Measurements from ENCODE around the gene IFNL2. TPM values are rescaled to one million over a fixed set of nuclear protein-coding genes. Genes with fewer than 3 reads are reported as not detected.

Gene IFNL2
- total and polyA plus RNA-seq, 2 of the 4 experiments (the other 2 are of a cell fraction), result not detected

GRCh38 chr19:39230096-39230764 lies 38.0 kb upstream of the IFNL2 start:
- no peaks in the 10 kb centered on the region for H3K9me3 ChIP-seq (ENCODE audit: control insufficient read depth, insufficient read depth, low read length)
- no peak overlapping the region for H2BK20ac ChIP-seq (ENCODE audit: low read depth, low read length)
- no peak overlapping the region for H4K5ac ChIP-seq (ENCODE audit: low read depth, low read length)
- no peak overlapping the region for H2AK9ac ChIP-seq (replicated peaks; ENCODE audit: low read depth, low read length, poor library complexity)
- DNase-seq, result no peak
- ATAC-seq (ENCODE audit: low read depth), result no peak
- H3K4me3 ChIP-seq (ENCODE audit: insufficient read depth, low read depth, low read length), result no peak overlapping the region
- 60% methylated on average over 1 of the region's 2 CpGs; no CpG with 5 or more reads in 1 of the 2 experiments for whole genome bisulfite sequencing, 2 experiments (ENCODE audit: extremely low coverage in 2 of 2, insufficient read length in 1 of 2)
- H4K20me1 ChIP-seq (ENCODE audit: insufficient read depth, low read length), result no peaks in the 10 kb centered on the region
- peaks cover 7% of the 10 kb centered on the region; the same call in 1 of the 2 replicates for H3K27me3 ChIP-seq (ENCODE audit: control insufficient read depth, insufficient read depth, low read length)
- H3K36me3 ChIP-seq (ENCODE audit: control insufficient read depth, insufficient read depth, low read length), result no peaks in the 10 kb centered on the region
- no peak overlapping the region for H2BK5ac ChIP-seq (ENCODE audit: low read depth, low read length, poor library complexity, severe bottlenecking)
- no peak overlapping the region for H4K8ac ChIP-seq (ENCODE audit: low read depth in 2 of 2, low read length in 2 of 2)
- no peak overlapping the region for H3K9ac ChIP-seq (ENCODE audit: low read depth, low read length)
- no peak overlapping the region for H3K23ac ChIP-seq (ENCODE audit: low read depth, low read length)
- H3K4me1 ChIP-seq (ENCODE audit: control insufficient read depth, insufficient read depth, low read length), result no peaks in the 10 kb centered on the region
- no peak overlapping the region for H2BK15ac ChIP-seq (ENCODE audit: low read depth, low read length)
- H3K18ac ChIP-seq (ENCODE audit: low read depth, low read length), result no peak overlapping the region
- no peak overlapping the region for H3K27ac ChIP-seq (ENCODE audit: insufficient read depth, low read length)
- no peak overlapping the region for H4K91ac ChIP-seq (ENCODE audit: insufficient read depth, low read depth, low read length)
- no peaks in the 10 kb centered on the region for H3K9me1 ChIP-seq (ENCODE audit: insufficient read depth, low read length)
- no peak overlapping the region for H3K4me2 ChIP-seq (ENCODE audit: low read depth, low read length)
- H3K79me1 ChIP-seq (ENCODE audit: low read depth in 1 of 2, low read length in 2 of 2), result no peaks in the 10 kb centered on the region
- dilution Hi-C loops (cut with HindIII; ENCODE audit: low sequenced_read_pairs, unreplicated experiment) (no loop called here), in situ Hi-C loops (cut with MboI; ENCODE audit: low sequenced_read_pairs) (no loop called here), intact Hi-C loops (cut with micrococcal nuclease) (no loop called here)
- no peak overlapping the region for H2AFZ ChIP-seq (replicated peaks; ENCODE audit: low read length, poor library complexity)
- no peak overlapping the region for H3K14ac ChIP-seq (replicated peaks; ENCODE audit: low read depth, low read length)
- H3K4ac ChIP-seq (ENCODE audit: low read depth, low read length), result no peak overlapping the region
- no TSS peak for BruUV-seq (replicated peaks)
- POLR2A ChIA-PET (ENCODE audit: unreplicated experiment), result no interaction called here
- TF ChIP-seq POLR2A (IDR thresholded peaks at IDR 0.05; ENCODE audit: low read depth, low read length) (no peak), MAFK (IDR thresholded peaks at IDR 0.05; ENCODE audit: low read depth, low read length) (no peak), BHLHE40 (IDR thresholded peaks at IDR 0.05; ENCODE audit: low read depth, low read length) (no peak), NFE2L2 (IDR thresholded peaks at IDR 0.05; ENCODE audit: low read depth, low read length) (no peak), CTCF (conservative IDR thresholded peaks at IDR 0.05; ENCODE audit: low read depth, low read length) (no peak), MXI1 (IDR thresholded peaks at IDR 0.05; ENCODE audit: borderline replicate concordance, low read depth, low read length) (no peak), RCOR1 (IDR thresholded peaks at IDR 0.05; ENCODE audit: insufficient replicate concordance, low read length) (no peak)
- no peak overlapping the region for H2AK5ac ChIP-seq (ENCODE audit: low read depth, low read length)
- no peak overlapping the region for H3K56ac ChIP-seq (ENCODE audit: extremely low read depth, insufficient read depth, low read length)
- CTCF ChIA-PET, result no interaction called here
- H2BK120ac ChIP-seq (ENCODE audit: low read depth, low read length), result no peak overlapping the region
